Thyroid gland (tissue), 4 donors: Measurements from ENCODE around the gene ANGPTL8.

Experiments used
- POLR2A ChIP-seq, 2 donors: fragments of 450-650 bp; IDR thresholded peaks; one replicate each; pipeline ENCODE4 v1.6.1; 2017; ENCODE audit warnings: antibody characterized with exemption in 2 of 2, mild to moderate bottlenecking in 2 of 2, moderate library complexity in 1 of 2
- TF ChIP-seq, protein P1 (sequence below), 6 experiments: fragments of 200-600 bp in 3 of 6; fragments of 450-650 bp in 3 of 6; sonication (generic) in 3 of 6; IDR thresholded peaks; one replicate each; pipeline ENCODE4 v1.5.1; 2016 to 2019; ENCODE audit warnings: antibody characterized with exemption in 6 of 6, mild to moderate bottlenecking in 2 of 6, inconsistent platforms in 1 of 6, moderate library complexity in 1 of 6

DNA sequence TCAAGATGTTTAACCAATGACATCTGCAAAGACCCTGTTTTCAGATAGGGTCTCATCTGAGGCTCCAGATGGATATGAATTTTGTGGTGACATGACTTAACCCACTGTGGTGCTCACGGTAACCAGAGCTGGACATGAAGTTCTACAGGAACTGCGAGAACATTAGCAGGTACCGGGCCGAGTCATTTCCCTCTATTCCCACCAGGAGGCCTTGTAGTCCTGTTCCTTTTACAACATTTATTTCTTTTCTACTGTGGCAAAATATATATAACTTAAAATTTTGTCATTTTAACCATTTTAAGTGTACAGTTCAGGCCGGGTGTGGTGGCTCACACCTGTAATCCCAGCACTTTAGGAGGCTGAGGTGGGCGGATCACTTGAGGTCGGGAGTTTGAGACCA is 48.9 kb downstream of the ANGPTL8 start:
- TF ChIP-seq POLR2A (IDR thresholded peaks at IDR 0.05): no peak
- TF ChIP-seq, protein P1, sequence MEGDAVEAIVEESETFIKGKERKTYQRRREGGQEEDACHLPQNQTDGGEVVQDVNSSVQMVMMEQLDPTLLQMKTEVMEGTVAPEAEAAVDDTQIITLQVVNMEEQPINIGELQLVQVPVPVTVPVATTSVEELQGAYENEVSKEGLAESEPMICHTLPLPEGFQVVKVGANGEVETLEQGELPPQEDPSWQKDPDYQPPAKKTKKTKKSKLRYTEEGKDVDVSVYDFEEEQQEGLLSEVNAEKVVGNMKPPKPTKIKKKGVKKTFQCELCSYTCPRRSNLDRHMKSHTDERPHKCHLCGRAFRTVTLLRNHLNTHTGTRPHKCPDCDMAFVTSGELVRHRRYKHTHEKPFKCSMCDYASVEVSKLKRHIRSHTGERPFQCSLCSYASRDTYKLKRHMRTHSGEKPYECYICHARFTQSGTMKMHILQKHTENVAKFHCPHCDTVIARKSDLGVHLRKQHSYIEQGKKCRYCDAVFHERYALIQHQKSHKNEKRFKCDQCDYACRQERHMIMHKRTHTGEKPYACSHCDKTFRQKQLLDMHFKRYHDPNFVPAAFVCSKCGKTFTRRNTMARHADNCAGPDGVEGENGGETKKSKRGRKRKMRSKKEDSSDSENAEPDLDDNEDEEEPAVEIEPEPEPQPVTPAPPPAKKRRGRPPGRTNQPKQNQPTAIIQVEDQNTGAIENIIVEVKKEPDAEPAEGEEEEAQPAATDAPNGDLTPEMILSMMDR (IDR thresholded peaks at IDR 0.05): peak in 4 of 6 experiments; percentile 13 to 42 (median 14)
